Chondrocyte (in vitro differentiated cells): ENCODE data around the gene TMPRSS9. TPM values are rescaled to one million over a fixed set of nuclear protein-coding genes. Genes with fewer than 3 reads are reported as not detected.

ENCODE experiments used
- DNase-seq: peaks from one replicate; pipeline ENCODE4 v3.0.0; 2021; ENCODE audit warnings: mixed read lengths, low spot score
- H3K27ac Mint-ChIP-seq: one replicate; pipeline ENCODE4 v1.8.0; 2021; ENCODE audit warnings: mild to moderate bottlenecking, moderate library complexity, mixed read lengths; ENCODE audit not compliant: unreplicated experiment
- H3K27me3 Mint-ChIP-seq: 2 replicates; pipeline ENCODE4 v1.8.0; 2021; ENCODE audit warnings: low read depth, mixed read lengths
- H3K36me3 Mint-ChIP-seq: 2 replicates; pipeline ENCODE4 v1.8.0; 2021; ENCODE audit warnings: low read depth, mixed read lengths
- H3K4me1 Mint-ChIP-seq: 2 replicates; pipeline ENCODE4 v1.8.0; 2021; ENCODE audit warnings: low read depth, mild to moderate bottlenecking, mixed read lengths
- H3K4me3 Mint-ChIP-seq: one replicate; pipeline ENCODE4 v1.8.0; 2021; ENCODE audit warnings: mild to moderate bottlenecking, moderate library complexity, mixed read lengths; ENCODE audit not compliant: unreplicated experiment
- H3K9me3 Mint-ChIP-seq: 2 replicates; pipeline ENCODE4 v1.8.0; 2021; ENCODE audit warnings: low read depth, mixed read lengths
- total RNA-seq: library from RNA; stranded (reverse); gene quantifications from 3 replicates; pipeline ENCODE4 v1.2.1, GENCODE V29; 2021
- TF ChIP-seq, protein P1 (sequence below): fragments of 200-600 bp; sonication (generic); IDR thresholded peaks from 2 replicates; pipeline ENCODE4 v1.5.0; 2021; ENCODE audit warnings: antibody characterized with exemption, mild to moderate bottlenecking, moderate library complexity

The TMPRSS9 gene
- total RNA-seq, 1 donor from 2014 or later = 0.15 TPM

DNA sequence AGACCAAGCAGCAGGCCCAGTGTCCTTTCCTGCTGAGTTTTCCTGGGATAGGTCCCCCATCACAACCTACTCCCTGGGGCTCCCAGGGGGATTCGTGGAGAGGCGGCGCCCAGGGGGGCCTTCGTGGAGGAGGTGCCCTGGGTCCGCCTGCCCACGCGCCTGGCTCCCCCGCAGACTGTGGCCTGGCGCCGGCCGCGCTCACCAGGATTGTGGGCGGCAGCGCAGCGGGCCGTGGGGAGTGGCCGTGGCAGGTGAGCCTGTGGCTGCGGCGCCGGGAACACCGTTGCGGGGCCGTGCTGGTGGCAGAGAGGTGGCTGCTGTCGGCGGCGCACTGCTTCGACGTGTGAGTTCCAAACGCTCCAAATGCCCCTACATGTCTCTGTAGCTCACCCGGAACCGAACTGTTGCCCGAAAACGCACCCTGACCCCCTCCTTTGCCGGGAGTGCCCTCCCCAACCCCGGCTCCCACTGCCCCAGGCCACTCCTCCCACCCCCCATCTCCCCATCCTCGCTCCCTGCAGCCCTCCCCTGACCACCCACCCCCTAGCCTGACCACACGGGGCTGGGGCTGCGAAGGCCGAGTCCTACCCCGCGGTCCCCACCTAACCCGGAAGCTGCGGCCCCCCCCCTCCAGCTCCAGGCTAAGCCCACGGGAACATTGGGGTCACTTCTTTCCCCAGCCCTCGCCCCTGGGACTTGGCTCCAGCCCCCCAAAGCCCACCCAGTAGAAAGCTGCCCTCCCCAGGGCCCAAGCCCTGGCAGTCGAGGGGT, 64.0 kb downstream of the TMPRSS9 start:
- H3K4me1 Mint-ChIP-seq = peaks cover 17% of the 10 kb centered on the region
- TF ChIP-seq, protein P1, sequence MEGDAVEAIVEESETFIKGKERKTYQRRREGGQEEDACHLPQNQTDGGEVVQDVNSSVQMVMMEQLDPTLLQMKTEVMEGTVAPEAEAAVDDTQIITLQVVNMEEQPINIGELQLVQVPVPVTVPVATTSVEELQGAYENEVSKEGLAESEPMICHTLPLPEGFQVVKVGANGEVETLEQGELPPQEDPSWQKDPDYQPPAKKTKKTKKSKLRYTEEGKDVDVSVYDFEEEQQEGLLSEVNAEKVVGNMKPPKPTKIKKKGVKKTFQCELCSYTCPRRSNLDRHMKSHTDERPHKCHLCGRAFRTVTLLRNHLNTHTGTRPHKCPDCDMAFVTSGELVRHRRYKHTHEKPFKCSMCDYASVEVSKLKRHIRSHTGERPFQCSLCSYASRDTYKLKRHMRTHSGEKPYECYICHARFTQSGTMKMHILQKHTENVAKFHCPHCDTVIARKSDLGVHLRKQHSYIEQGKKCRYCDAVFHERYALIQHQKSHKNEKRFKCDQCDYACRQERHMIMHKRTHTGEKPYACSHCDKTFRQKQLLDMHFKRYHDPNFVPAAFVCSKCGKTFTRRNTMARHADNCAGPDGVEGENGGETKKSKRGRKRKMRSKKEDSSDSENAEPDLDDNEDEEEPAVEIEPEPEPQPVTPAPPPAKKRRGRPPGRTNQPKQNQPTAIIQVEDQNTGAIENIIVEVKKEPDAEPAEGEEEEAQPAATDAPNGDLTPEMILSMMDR = no peak
- H3K27ac Mint-ChIP-seq = no peak overlapping the region
- H3K27me3 Mint-ChIP-seq = no peaks in the 10 kb centered on the region
- H3K9me3 Mint-ChIP-seq = no peaks in the 10 kb centered on the region
- DNase-seq = no peak
- H3K36me3 Mint-ChIP-seq = no peaks in the 10 kb centered on the region
- H3K4me3 Mint-ChIP-seq = no peak overlapping the region

DNA sequence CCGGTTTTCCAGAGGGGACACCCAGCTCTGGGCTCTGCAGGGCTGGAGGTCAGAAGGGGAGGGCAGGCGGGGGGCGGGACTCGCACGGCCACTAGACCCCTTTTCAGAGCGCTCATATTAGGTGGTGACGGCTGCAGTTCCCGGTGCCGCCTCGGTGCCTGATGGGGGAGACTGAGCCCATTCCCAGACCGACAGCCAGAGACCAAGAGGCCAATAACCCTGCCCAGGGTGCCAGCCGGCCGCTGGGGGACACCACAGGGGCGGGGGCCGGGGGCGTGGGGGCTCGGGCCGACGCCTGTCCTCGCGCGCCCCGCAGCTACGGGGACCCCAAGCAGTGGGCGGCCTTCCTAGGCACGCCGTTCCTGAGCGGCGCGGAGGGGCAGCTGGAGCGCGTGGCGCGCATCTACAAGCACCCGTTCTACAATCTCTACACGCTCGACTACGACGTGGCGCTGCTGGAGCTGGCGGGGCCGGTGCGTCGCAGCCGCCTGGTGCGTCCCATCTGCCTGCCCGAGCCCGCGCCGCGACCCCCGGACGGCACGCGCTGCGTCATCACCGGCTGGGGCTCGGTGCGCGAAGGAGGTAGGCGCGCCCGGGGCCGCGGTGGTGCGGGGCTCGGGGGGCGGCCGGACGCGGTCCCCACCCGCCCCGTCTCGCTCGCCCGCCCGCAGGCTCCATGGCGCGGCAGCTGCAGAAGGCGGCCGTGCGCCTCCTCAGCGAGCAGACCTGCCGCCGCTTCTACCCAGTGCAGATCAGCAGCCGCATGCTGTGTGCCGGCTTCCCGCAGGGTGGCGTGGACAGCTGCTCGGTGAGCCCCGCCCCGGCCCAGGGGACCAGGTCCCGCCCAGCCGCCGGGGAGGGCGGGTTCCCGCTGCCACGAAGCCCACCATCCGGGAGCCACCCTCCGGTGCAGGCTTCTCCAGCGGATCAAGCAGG, 64.9 kb downstream of the TMPRSS9 start:
- TF ChIP-seq, protein P1 = peak; percentile 74
- peaks cover 2% of the 10 kb centered on the region for H3K36me3 Mint-ChIP-seq
- no peaks in the 10 kb centered on the region for H3K9me3 Mint-ChIP-seq
- H3K27ac Mint-ChIP-seq = no peak overlapping the region
- H3K4me3 Mint-ChIP-seq = peak overlapping the region; percentile 92
- no peak for DNase-seq
- peaks cover 17% of the 10 kb centered on the region for H3K4me1 Mint-ChIP-seq
- H3K27me3 Mint-ChIP-seq = no peaks in the 10 kb centered on the region

DNA sequence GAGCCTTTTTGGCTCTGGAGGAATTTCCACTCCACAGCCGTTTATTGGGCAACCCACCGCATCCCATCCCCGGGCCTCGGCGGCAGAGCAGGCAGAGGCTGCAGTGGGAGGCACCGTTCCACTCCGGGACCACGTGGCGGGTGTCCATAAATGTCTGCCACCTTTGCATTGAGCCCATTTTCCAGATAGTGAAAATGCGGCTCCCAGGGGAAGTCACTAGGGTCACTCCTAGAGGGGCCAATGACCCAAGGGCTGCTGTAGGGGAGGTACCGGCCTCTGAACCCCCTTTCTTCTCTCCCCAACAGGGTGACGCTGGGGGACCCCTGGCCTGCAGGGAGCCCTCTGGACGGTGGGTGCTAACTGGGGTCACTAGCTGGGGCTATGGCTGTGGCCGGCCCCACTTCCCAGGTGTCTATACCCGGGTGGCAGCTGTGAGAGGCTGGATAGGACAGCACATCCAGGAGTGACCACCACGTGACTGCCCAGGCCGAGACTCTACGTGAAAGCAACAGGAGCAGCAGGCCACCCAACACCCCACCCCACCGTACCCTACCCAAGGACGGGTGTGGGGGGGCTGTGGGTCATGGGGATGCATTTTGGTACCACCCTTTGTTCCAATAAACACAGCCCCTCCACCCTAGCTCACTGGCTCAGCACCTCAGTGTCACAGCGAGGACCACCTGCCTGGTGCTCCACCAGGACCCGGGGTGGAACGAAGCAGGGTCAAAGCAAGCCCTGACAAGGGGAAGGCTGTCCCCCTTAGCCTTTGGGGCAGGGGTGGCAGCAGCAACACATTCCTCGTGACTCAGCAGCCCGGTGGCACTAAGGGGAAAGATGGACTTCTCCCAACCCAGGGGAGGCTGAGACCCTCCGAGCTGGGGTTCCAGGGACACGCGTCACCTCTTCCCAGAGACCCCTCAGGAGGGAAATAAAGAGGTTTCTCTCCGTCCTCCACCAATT, 65.8 kb downstream of the TMPRSS9 start:
- Mint-ChIP-seq H3K9me3 (no peaks in the 10 kb centered on the region), H3K27ac (peak overlapping the region; percentile 98), H3K27me3 (no peaks in the 10 kb centered on the region), H3K4me1 (peaks cover 17% of the 10 kb centered on the region), H3K4me3 (peak overlapping the region; percentile 92), H3K36me3 (peaks cover 2% of the 10 kb centered on the region)
- no peak for DNase-seq
- TF ChIP-seq, protein P1 = peak; percentile 0

DNA sequence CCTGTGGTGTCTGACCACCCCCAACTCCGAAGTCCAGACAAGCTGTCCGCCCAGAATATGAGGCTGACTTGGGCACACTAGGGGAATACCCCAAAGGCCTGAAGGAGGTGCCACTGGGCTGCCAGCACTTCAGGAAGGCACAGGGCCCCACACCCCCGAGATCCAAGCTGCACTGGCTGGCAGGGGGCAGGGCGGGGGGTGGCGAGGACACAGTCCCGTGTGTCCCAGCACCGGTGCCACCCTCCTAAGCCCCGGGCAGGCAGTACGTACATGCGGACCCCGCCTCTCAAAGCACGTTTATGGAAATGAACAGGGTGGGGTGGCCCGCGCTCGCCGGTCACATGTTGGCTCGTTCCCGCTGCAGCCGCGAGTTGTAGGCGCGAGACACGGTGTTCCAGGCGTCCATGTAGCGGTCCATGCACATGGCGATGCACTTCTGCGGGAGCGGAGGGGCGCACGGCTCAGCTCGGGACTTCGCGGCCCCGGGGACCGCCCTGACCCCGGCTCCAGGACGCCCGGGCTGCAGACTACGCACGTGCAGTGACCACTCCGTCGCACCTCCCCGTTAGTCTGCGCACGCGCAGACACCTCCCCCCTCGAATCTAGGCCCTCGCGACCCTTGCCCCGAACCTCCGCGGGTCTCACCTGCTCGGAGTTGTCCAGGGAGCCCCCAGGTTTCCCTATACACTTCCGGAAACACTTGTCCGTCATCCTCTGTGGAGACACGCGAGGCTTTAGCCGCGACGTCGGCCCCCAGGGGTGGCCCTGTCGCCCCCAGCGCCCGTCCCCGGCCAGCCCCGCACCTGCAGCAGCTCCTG, 66.8 kb downstream of the TMPRSS9 start:
- H3K36me3 Mint-ChIP-seq = peaks cover 2% of the 10 kb centered on the region
- no peaks in the 10 kb centered on the region for H3K27me3 Mint-ChIP-seq
- no peak for DNase-seq
- TF ChIP-seq, protein P1 = peak; percentile 49
- peaks cover 17% of the 10 kb centered on the region for H3K4me1 Mint-ChIP-seq
- H3K27ac Mint-ChIP-seq = peak overlapping the region; percentile 98
- H3K9me3 Mint-ChIP-seq = no peaks in the 10 kb centered on the region
- peak overlapping the region; percentile 92 for H3K4me3 Mint-ChIP-seq
